Neuron (in vitro differentiated cells): ENCODE results near the gene ATP5F1C.
"Not testable (repeated sequence)": the region's sequence is repeated elsewhere in the genome, so short reads cannot be mapped to it uniquely, and the experiment has no call there.

Source experiments
- H2AFZ ChIP-seq: one replicate; pipeline ENCODE4 v1.6.1; 2013; ENCODE audit warnings: low read depth, mild to moderate bottlenecking, inconsistent platforms, low read length, moderate library complexity
- H3K27me3 ChIP-seq: one replicate; pipeline ENCODE4 v1.6.1; 2013; ENCODE audit warnings: low read length; ENCODE audit not compliant: insufficient read depth
- H3K36me3 ChIP-seq: one replicate; pipeline ENCODE4 v1.6.1; 2013; ENCODE audit warnings: low read length; ENCODE audit not compliant: insufficient read depth
- H3K4me1 ChIP-seq: one replicate; pipeline ENCODE4 v1.6.1; 2013; ENCODE audit warnings: low read length; ENCODE audit not compliant: insufficient read depth
- H3K4me3 ChIP-seq: 2 replicates; pipeline ENCODE4 v1.5.1; 2013; ENCODE audit warnings: mild to moderate bottlenecking, low read length, moderate library complexity
- H3K9me3 ChIP-seq: one replicate; pipeline ENCODE4 v1.6.1; 2013; ENCODE audit warnings: low read length

ATP5F1C gene

GRCh38 chr10:7804216-7804615 is 16.2 kb downstream of the ATP5F1C start:
- no peaks in the 10 kb centered on the region for H3K27me3 ChIP-seq
- H3K4me3 ChIP-seq: no peak overlapping the region
- H2AFZ ChIP-seq: no peak overlapping the region
- no peaks in the 10 kb centered on the region for H3K4me1 ChIP-seq
- H3K9me3 ChIP-seq: no peaks in the 10 kb centered on the region
- peaks cover 75% of the 10 kb centered on the region for H3K36me3 ChIP-seq

GRCh38 chr10:7804741-7805140 is 16.8 kb downstream of the ATP5F1C start:
- Histone ChIP-seq H3K4me1 (no peaks in the 10 kb centered on the region), H3K36me3 (peaks cover 70% of the 10 kb centered on the region), H2AFZ (no peak overlapping the region), H3K4me3 (no peak overlapping the region), H3K27me3 (no peaks in the 10 kb centered on the region), H3K9me3 (no peaks in the 10 kb centered on the region)

- Histone ChIP-seq H3K4me1 (no peaks in the 10 kb centered on the region), H3K9me3 (no peaks in the 10 kb centered on the region), H3K27me3 (no peaks in the 10 kb centered on the region), H3K36me3 (peaks cover 35% of the 10 kb centered on the region), H3K4me3 (no peak overlapping the region), H2AFZ (no peak overlapping the region)
Observed at GRCh38 chr10:7808686-7809267, 20.8 kb downstream of the ATP5F1C start.

GRCh38 chr10:7810443-7810842 is 22.5 kb downstream of the ATP5F1C start:
- Histone ChIP-seq H2AFZ (no peak overlapping the region), H3K4me1 (no peaks in the 10 kb centered on the region), H3K27me3 (no peaks in the 10 kb centered on the region), H3K9me3 (no peaks in the 10 kb centered on the region), H3K36me3 (peaks cover 20% of the 10 kb centered on the region), H3K4me3 (no peak overlapping the region)

GRCh38 chr10:7811000-7811399 is 23.0 kb downstream of the ATP5F1C start:
- Histone ChIP-seq H3K9me3 (no peaks in the 10 kb centered on the region), H3K27me3 (no peaks in the 10 kb centered on the region), H3K4me3 (no peak overlapping the region), H3K4me1 (no peaks in the 10 kb centered on the region), H2AFZ (no peak overlapping the region), H3K36me3 (peaks cover 17% of the 10 kb centered on the region)

GRCh38 chr10:7811743-7812142 is 23.8 kb downstream of the ATP5F1C start:
- H3K36me3 ChIP-seq: peaks cover 14% of the 10 kb centered on the region
- H3K27me3 ChIP-seq, H3K4me3 ChIP-seq, H3K9me3 ChIP-seq, H2AFZ ChIP-seq, H3K4me1 ChIP-seq: not testable (repeated sequence)

- H3K4me1 ChIP-seq: peaks cover 4% of the 10 kb centered on the region
- no peak overlapping the region for H2AFZ ChIP-seq
- no peaks in the 10 kb centered on the region for H3K9me3 ChIP-seq
- no peak overlapping the region for H3K4me3 ChIP-seq
- H3K27me3 ChIP-seq: no peaks in the 10 kb centered on the region
- H3K36me3 ChIP-seq: peaks cover 3% of the 10 kb centered on the region
Observed at GRCh38 chr10:7813481-7813880, 25.5 kb downstream of the ATP5F1C start.

GRCh38 chr10:7817576-7817975 is 29.6 kb downstream of the ATP5F1C start:
- Histone ChIP-seq H3K9me3 (no peaks in the 10 kb centered on the region), H2AFZ (peak overlapping the region; percentile 96), H3K27me3 (no peaks in the 10 kb centered on the region), H3K36me3 (no peaks in the 10 kb centered on the region), H3K4me3 (peak overlapping the region; percentile 95), H3K4me1 (peaks cover 17% of the 10 kb centered on the region)

GRCh38 chr10:7817984-7818294 is 30.0 kb downstream of the ATP5F1C start:
- H2AFZ ChIP-seq: peak overlapping the region; percentile 96
- H3K4me1 ChIP-seq: peaks cover 17% of the 10 kb centered on the region
- no peaks in the 10 kb centered on the region for H3K27me3 ChIP-seq
- H3K4me3 ChIP-seq: peak overlapping the region; percentile 95
- no peaks in the 10 kb centered on the region for H3K36me3 ChIP-seq
- no peaks in the 10 kb centered on the region for H3K9me3 ChIP-seq

GRCh38 chr10:7818295-7819120 is 30.5 kb downstream of the ATP5F1C start, which contains the start of gene TAF3:
Gene TAF3 (plus strand): TSS chr10:7818505. CDS start chr10:7818710, 205 bp downstream.
- Histone ChIP-seq H3K36me3 (no peaks in the 10 kb centered on the region), H3K27me3 (no peaks in the 10 kb centered on the region), H3K9me3 (no peaks in the 10 kb centered on the region), H3K4me1 (peaks cover 17% of the 10 kb centered on the region), H3K4me3 (peak within 1 kb of the TSS; percentile 95), H2AFZ (peak within 1 kb of the TSS; percentile 96)

GRCh38 chr10:7819121-7819460 is 31.1 kb downstream of the ATP5F1C start:
- Histone ChIP-seq H3K4me1 (peaks cover 17% of the 10 kb centered on the region), H2AFZ (peak overlapping the region; percentile 96), H3K36me3 (peaks cover under 1% of the 10 kb centered on the region), H3K9me3 (no peaks in the 10 kb centered on the region), H3K27me3 (no peaks in the 10 kb centered on the region), H3K4me3 (peak overlapping the region; percentile 95)

GRCh38 chr10:7824251-7824650 is 36.3 kb downstream of the ATP5F1C start:
- no peaks in the 10 kb centered on the region for H3K27me3 ChIP-seq
- no peak overlapping the region for H3K4me3 ChIP-seq
- no peaks in the 10 kb centered on the region for H3K9me3 ChIP-seq
- no peak overlapping the region for H2AFZ ChIP-seq
- H3K36me3 ChIP-seq: peaks cover 23% of the 10 kb centered on the region
- H3K4me1 ChIP-seq: peaks cover 12% of the 10 kb centered on the region

- H3K36me3 ChIP-seq: peaks cover 26% of the 10 kb centered on the region
- no peaks in the 10 kb centered on the region for H3K9me3 ChIP-seq
- H2AFZ ChIP-seq: no peak overlapping the region
- H3K27me3 ChIP-seq: no peaks in the 10 kb centered on the region
- H3K4me1 ChIP-seq: no peaks in the 10 kb centered on the region
- no peak overlapping the region for H3K4me3 ChIP-seq
Observed at GRCh38 chr10:7826971-7827370, 39.0 kb downstream of the ATP5F1C start.
